Activated T-helper 2 cell treated with anti-CD3 and anti-CD28 coated beads, Interferon-gamma antibody, Interleukin-2, Interleukin-4, amounts not matched to agents 10 μg/mL and 5 μg/mL and 100 μg/mL, durations not matched to agents 14 hours and 24 hours and 36 hours (primary cell): ENCODE measurements around the gene HBM. TPM values are rescaled to one million over a fixed set of nuclear protein-coding genes. Genes with fewer than 3 reads are reported as not detected.
A peak's percentile ranks its signal among the peaks of the same experiment; 100 is the strongest.
"Not testable (repeated sequence)": the region's sequence is repeated elsewhere in the genome, so short reads cannot be mapped to it uniquely, and the experiment has no call there.

Experiments
- DNase-seq: peaks from one replicate; pipeline ENCODE4 v3.0.0; 2021; ENCODE audit warnings: low spot score
- H3K27ac Mint-ChIP-seq: one replicate; pipeline ENCODE4 v1.8.0; 2021; ENCODE audit warnings: mixed read lengths
- H3K27me3 Mint-ChIP-seq: one replicate; pipeline ENCODE4 v1.8.0; 2021; ENCODE audit warnings: low read depth, mixed read lengths
- H3K36me3 Mint-ChIP-seq: one replicate; pipeline ENCODE4 v1.8.0; 2021; ENCODE audit warnings: low read depth, mixed read lengths
- H3K4me1 Mint-ChIP-seq: one replicate; pipeline ENCODE4 v1.8.0; 2021; ENCODE audit warnings: low read depth, mixed read lengths
- H3K4me3 Mint-ChIP-seq: one replicate; pipeline ENCODE4 v1.8.0; 2021; ENCODE audit warnings: low read depth, mild to moderate bottlenecking, moderate library complexity, mixed read lengths
- H3K9me3 Mint-ChIP-seq: one replicate; pipeline ENCODE4 v1.8.0; 2021; ENCODE audit warnings: mixed read lengths
- intact Hi-C: fragments of 100-400 bp; cut with micrococcal nuclease; formaldehyde crosslinking; loops from one replicate; pipeline ENCODE4 v1.15.1; 2023
- total RNA-seq: library from RNA; stranded (reverse); gene quantifications from 2 replicates; pipeline ENCODE4 v1.2.3, GENCODE V29; 2022

The HBM gene
- total RNA-seq, 1 donor from 2014 or later: not detected

DNA sequence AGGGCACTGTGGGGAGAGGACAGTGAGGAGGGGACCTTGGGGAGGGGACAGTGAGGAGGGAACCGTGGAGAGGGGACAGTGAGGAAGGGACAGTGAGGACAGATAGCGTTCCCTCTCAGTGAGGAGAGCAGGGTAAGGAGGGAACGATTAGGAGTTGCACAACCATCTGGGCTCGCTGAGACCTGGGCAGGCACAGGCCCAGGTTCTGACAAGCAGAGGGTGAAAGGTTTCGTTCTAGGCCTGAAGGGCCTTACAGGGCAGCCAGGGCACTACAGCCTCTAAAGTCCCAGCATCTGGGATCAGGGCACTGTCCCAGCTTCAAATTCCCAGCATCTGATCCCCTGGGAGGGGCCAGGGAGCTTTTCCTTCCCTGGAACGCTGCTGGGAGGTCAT lies 12.7 kb upstream of the HBM start:
- peaks cover 40% of the 10 kb centered on the region for H3K27me3 Mint-ChIP-seq
- H3K27ac Mint-ChIP-seq, H3K4me1 Mint-ChIP-seq, H3K4me3 Mint-ChIP-seq, H3K36me3 Mint-ChIP-seq, intact Hi-C loops, DNase-seq, H3K9me3 Mint-ChIP-seq: not testable (repeated sequence)

DNA sequence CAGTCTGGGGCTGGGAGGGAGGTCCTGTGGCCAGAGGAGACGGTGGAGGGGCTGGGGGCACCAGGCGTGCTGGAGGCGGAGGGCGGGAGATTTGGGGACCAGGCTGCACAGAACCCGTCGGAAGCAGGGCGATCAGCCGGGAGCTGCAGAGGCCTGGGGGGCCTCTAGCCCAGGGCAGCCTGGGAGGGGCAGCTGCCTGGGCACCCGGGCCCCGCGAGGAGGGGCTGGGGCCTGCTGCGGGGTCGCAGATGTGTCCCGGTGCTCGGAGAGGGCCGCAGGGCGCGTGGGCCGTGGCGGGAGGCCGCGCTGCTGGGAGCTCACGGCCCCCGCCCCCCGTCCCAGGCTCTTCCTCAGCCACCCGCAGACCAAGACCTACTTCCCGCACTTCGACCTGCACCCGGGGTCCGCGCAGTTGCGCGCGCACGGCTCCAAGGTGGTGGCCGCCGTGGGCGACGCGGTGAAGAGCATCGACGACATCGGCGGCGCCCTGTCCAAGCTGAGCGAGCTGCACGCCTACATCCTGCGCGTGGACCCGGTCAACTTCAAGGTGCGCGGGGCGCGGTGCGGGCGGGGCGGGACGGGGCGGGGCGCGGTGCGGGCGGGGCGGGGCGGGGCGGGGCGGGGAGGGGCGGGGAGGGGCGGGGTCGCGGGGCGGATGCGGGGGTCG lies 12.1 kb upstream of the HBM start:
- H3K27ac Mint-ChIP-seq, H3K4me1 Mint-ChIP-seq, intact Hi-C loops, H3K36me3 Mint-ChIP-seq, H3K9me3 Mint-ChIP-seq, DNase-seq, H3K4me3 Mint-ChIP-seq: not testable (repeated sequence)
- H3K27me3 Mint-ChIP-seq: peaks cover 43% of the 10 kb centered on the region

DNA sequence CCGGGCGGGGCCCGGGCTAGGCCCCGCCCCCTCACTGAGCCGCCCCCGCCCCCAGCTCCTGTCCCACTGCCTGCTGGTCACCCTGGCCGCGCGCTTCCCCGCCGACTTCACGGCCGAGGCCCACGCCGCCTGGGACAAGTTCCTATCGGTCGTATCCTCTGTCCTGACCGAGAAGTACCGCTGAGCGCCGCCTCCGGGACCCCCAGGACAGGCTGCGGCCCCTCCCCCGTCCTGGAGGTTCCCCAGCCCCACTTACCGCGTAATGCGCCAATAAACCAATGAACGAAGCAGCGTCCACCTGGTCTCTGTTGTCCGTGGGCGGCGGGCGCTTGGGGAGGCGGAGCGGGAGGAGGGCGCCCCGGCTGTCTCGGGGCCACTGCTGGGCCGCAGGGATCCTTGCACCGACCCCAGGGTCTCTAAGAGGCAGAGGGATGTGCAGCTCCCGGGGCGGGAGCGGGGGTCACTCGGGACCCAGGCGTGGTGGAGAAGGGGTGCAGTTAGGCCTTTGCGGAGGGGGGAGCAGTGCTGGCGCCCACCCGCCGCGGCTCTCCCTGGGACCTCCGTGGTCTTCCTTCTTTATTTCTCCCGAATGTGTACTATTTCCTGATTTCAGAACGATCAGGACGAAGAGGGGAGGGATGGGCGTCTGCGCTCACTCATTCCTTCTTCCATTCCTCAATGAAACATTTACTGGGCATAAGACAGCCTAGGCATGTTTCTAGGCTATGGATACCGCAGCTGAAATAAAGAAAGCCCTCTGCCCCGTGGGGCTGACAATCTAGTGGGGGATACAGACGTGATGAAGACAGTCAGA lies 11.4 kb upstream of the HBM start:
- Mint-ChIP-seq H3K9me3 (no peaks in the 10 kb centered on the region), H3K36me3 (no peaks in the 10 kb centered on the region), H3K27me3 (peaks cover 41% of the 10 kb centered on the region), H3K27ac (no peak overlapping the region), H3K4me3 (peak overlapping the region; percentile 66), H3K4me1 (peaks cover 5% of the 10 kb centered on the region)
- no peak for DNase-seq
- intact Hi-C loops: no loop called here

DNA sequence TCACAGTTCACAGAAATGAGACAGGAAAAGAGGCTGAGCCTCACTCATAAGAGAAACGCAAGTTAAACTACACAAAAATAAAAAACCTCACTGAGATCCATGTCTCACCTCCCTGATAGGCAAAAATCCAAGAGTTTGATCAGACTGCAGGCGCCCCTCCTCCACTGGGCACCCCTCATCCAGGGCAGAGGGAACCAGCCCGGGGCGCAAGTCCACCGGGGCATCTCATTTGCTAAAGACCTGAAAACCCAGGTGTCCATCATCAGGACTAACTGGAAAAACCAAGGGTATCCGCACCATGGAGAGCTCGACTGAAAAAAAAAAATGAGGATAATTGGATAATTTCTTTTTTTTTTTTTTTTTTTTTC lies 10.8 kb upstream of the HBM start:
- Mint-ChIP-seq H3K27ac (no peak overlapping the region), H3K4me1 (peaks cover 5% of the 10 kb centered on the region), H3K36me3 (no peaks in the 10 kb centered on the region), H3K27me3 (peaks cover 39% of the 10 kb centered on the region), H3K4me3 (peak overlapping the region; percentile 66), H3K9me3 (no peaks in the 10 kb centered on the region)
- intact Hi-C loops: no loop called here
- DNase-seq: no peak

DNA sequence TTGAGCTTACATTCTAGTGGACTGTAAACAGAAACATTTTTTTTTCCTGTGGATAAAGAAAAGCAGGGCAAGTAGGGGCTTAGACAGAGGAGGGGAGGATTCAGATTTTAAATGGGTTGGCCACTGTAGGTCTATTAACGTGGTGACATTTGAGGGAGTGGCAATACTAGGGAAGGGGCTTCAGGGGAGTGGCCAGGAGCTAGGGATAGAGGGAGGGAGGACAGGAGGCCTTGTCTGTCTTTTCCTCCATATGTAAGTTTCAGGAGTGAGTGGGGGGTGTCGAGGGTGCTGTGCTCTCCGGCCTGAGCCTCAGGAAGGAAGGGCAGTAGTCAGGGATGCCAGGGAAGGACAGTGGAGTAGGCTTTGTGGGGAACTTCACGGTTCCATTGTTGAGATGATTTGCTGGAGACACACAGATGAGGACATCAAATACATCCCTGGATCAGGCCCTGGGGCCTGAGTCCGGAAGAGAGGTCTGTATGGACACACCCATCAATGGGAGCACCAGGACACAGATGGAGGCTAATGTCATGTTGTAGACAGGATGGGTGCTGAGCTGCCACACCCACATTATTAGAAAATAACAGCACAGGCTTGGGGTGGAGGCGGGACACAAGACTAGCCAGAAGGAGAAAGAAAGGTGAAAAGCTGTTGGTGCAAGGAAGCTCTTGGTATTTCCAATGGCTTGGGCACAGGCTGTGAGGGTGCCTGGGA lies 6.5 kb upstream of the HBM start:
- intact Hi-C loops: no loop called here
- Mint-ChIP-seq H3K27me3 (peaks cover 32% of the 10 kb centered on the region), H3K9me3 (no peaks in the 10 kb centered on the region), H3K4me1 (peaks cover 5% of the 10 kb centered on the region), H3K4me3 (no peak overlapping the region), H3K36me3 (no peaks in the 10 kb centered on the region), H3K27ac (no peak overlapping the region)
- DNase-seq: no peak

DNA sequence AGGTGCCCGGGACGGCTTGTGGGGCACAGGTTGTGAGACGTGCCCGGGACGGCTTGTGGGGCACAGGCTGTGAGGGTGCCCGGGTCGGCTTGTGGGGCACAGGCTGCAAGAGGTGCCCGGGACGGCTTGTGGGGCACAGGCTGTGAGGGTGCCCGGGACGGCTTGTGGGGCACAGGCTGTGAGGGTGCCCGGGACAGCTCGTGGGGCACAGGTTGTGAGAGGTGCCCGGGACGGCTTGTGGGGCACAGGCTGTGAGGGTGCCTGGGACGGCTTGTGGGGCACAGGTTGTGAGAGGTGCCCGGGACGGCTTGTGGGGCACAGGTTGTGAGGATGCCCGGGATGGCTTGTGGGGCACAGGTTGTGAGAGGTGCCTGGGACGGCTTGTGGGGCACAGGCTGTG lies 5.5 kb upstream of the HBM start:
- H3K27me3 Mint-ChIP-seq: peaks cover 26% of the 10 kb centered on the region
- H3K4me3 Mint-ChIP-seq, intact Hi-C loops, DNase-seq, H3K4me1 Mint-ChIP-seq, H3K27ac Mint-ChIP-seq, H3K36me3 Mint-ChIP-seq, H3K9me3 Mint-ChIP-seq: not testable (repeated sequence)

DNA sequence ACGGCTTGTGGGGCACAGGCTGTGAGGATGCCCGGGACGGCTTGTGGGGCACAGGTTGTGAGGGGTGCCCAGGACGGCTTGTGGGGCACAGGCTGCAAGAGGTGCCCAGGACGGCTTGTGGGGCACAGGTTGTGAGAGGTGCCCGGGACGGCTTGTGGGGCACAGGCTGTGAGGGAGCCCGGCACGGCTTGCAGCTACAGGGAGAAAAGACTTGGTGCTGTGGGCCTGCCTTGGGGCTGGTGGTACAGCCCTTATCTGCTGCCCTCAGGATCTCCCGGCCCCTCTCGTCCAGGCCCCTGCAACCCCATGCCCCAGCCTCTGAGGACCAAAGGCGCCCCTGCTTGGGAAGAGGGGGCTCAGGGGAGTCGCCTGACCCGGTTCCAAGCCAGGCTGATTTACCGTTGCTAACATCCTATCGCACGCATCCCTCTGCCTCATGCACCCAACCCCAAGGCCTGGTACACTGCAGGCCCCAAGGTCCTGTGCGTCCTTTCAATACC lies 5.0 kb upstream of the HBM start:
- Mint-ChIP-seq H3K4me3 (no peak overlapping the region), H3K9me3 (no peaks in the 10 kb centered on the region), H3K36me3 (no peaks in the 10 kb centered on the region), H3K27me3 (peaks cover 27% of the 10 kb centered on the region), H3K27ac (no peak overlapping the region), H3K4me1 (no peaks in the 10 kb centered on the region)
- no peak for DNase-seq
- intact Hi-C loops: no loop called here

DNA sequence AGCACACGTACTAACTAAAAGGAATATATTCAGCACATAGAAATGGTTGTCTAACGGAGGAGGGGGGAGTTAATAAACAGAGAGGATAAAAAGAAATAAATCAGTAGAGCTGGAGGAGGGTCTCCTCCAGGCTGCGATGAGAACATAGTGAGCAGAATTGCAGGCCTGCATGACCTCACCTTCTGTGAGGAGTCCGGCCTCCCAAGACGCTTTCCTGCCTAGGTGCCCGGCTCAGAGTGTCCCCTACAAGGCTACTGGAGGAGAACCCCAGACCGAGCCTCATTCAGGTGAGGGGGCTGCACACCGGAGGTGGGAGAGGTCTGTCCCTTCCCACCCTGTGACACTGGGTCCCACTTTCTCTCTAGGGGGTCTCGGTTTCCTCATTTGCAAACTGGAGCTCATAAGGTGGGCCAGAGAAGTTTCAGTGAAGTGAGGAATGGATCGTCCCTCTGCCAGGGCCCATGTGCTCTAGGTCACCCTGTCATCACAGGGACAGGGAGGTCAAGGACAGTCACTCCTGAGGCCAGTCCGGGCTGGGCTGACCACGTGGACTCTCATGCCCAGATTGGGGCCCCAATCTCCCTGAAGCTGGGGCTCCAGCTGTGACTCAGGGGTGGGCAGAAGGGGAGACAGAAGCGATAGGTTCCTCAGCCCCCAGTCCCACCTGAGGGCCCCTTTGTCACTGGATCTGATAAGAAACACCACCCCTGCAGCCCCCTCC lies 3.3 kb upstream of the HBM start:
- Mint-ChIP-seq H3K27me3 (peaks cover 33% of the 10 kb centered on the region), H3K4me1 (no peaks in the 10 kb centered on the region), H3K9me3 (no peaks in the 10 kb centered on the region), H3K27ac (no peak overlapping the region), H3K36me3 (no peaks in the 10 kb centered on the region), H3K4me3 (no peak overlapping the region)
- DNase-seq: no peak
- intact Hi-C loops: no loop called here

DNA sequence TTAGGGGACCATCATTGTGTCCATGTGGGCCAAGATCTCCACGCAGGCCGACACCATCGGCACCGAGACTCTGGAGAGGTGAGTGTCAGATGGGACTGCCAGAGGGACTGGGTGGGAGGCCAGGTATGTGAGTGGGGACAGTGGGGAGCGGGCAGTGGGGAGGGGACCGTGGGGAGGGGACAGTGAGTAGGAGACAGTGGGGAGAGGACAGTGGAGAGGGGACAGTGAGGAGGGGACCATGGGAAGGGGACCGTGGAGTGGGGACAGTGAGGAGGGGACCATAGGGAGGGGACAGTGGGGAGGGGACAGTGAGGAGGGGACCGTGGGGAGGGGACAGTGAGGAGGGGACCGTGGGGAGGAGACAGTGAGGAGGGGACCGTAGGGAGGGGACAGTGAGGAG lies 2.6 kb upstream of the HBM start:
- H3K9me3 Mint-ChIP-seq, H3K36me3 Mint-ChIP-seq, H3K27ac Mint-ChIP-seq, H3K4me3 Mint-ChIP-seq, H3K4me1 Mint-ChIP-seq, DNase-seq, intact Hi-C loops: not testable (repeated sequence)
- peaks cover 36% of the 10 kb centered on the region for H3K27me3 Mint-ChIP-seq

DNA sequence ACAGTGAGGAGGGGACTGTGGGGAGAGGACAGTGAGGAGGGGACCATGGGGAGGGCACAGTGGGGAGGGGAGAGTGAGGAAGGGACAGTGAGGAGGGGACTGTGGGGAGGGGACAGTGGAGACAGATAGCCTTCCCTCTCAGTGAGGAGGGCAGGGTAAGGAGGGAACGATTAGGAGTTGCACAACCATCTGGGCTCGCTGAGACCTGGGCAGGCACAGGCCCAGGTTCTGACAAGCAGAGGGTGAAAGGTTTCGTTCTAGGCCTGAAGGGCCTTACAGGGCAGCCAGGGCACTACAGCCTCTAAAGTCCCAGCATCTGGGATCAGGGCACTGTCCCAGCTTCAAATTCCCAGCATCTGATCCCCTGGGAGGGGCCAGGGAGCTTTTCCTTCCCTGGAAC lies 2.1 kb upstream of the HBM start:
- H3K4me1 Mint-ChIP-seq, H3K4me3 Mint-ChIP-seq, H3K9me3 Mint-ChIP-seq, intact Hi-C loops, H3K36me3 Mint-ChIP-seq, H3K27ac Mint-ChIP-seq, DNase-seq: not testable (repeated sequence)
- peaks cover 38% of the 10 kb centered on the region for H3K27me3 Mint-ChIP-seq

DNA sequence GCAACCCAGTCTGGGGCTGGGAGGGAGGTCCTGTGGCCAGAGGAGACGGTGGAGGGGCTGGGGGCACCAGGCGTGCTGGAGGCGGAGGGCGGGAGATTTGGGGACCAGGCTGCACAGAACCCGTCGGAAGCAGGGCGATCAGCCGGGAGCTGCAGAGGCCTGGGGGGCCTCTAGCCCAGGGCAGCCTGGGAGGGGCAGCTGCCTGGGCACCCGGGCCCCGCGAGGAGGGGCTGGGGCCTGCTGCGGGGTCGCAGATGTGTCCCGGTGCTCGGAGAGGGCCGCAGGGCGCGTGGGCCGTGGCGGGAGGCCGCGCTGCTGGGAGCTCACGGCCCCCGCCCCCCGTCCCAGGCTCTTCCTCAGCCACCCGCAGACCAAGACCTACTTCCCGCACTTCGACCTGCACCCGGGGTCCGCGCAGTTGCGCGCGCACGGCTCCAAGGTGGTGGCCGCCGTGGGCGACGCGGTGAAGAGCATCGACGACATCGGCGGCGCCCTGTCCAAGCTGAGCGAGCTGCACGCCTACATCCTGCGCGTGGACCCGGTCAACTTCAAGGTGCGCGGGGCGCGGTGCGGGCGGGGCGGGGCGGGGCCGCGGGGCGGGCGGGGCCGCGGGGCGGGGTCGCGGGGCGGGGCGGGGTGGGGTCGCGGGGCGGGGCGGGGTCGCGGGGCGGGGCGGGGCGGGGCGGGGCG lies 1.5 kb upstream of the HBM start:
- H3K9me3 Mint-ChIP-seq, DNase-seq, intact Hi-C loops, H3K36me3 Mint-ChIP-seq, H3K4me1 Mint-ChIP-seq, H3K27ac Mint-ChIP-seq, H3K4me3 Mint-ChIP-seq: not testable (repeated sequence)
- peaks cover 40% of the 10 kb centered on the region for H3K27me3 Mint-ChIP-seq

DNA sequence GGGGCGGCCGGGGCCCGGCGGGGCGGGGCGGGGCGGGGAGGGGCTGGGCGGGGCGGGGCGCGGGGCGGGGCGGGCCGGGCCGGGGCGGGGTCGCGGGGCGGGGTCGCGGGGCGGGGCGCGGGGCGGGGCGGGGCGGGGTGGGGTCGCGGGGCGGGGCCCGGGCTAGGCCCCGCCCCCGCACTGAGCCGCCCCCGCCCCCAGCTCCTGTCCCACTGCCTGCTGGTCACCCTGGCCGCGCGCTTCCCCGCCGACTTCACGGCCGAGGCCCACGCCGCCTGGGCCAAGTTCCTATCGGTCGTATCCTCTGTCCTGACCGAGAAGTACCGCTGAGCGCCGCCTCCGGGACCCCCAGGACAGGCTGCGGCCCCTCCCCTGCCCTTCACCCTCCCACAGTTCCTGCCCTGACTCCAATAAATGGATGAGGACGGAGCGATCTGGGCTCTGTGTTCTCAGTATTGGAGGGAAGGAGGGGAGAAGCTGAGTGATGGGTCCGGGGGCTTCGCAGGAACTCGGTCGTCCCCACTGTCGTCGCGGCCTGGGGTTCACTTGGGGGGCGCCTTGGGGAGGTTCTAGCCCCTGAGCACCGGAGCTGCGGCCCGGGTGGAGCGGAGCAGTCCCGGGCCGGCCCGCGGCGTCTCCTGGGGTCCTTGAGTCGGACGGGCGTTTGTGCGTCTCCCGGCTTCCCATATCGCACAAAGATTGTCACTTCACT lies 795 bp upstream of the HBM start:
- intact Hi-C loops: no loop called here
- Mint-ChIP-seq H3K4me1 (peaks cover 2% of the 10 kb centered on the region), H3K4me3 (no peak overlapping the region), H3K27me3 (peaks cover 41% of the 10 kb centered on the region), H3K9me3 (no peaks in the 10 kb centered on the region), H3K36me3 (no peaks in the 10 kb centered on the region), H3K27ac (no peak overlapping the region)
- no peak for DNase-seq
